GM10266 (cell line): ENCODE measurements around the gene PARVA.

Experiments used
- DNase-seq: peaks from one replicate; pipeline ENCODE4 v3.0.0; 2012; ENCODE audit errors: extremely low spot score
- CTCF ChIP-seq: IDR thresholded peaks from 2 replicates; pipeline ENCODE4 v1.5.1; 2012; ENCODE audit warnings: mild to moderate bottlenecking, low read depth; ENCODE audit not compliant: control insufficient read depth, insufficient read depth; ENCODE audit errors: missing control alignments

Gene PARVA

DNA sequence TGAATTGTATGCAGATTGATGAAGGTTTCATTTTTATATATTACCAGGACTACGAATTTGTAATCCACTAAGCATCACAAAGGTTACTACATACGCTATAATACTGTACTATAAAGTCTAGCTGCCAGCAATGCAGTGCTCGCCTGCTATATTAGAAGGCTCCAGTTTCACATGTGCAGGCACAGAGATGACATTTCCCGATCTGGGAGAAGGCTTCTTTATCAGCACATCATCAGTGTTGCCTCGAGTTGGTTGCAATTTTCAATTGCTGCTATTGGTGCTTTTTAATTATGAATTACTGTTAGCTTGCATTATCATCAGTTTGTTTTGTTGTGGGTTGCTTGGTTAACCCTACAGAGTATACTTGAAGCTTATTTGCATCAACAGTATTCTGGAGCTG is 153.6 kb downstream of the PARVA start:
- no peak for TF ChIP-seq CTCF
- DNase-seq: no peak

DNA sequence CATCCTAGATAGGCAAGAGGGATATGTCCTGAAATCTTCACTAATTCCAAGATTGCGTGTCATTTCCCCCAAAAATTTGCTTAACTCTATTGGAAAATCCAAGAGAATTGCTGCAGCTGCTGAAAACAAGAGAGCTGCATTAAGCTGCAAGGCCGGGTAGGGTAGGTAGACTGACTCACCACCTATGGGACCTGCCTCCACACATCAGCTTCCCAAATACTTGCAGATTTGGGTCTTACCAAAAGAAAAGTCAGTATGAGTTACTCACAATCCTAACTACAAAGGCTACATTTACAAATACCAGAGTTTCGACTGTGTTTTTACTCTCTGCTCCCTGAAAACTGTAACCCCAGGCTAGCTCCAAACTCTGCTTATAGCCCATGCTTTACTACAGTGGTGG is 154.3 kb downstream of the PARVA start:
- no peak for TF ChIP-seq CTCF
- DNase-seq: no peak

DNA sequence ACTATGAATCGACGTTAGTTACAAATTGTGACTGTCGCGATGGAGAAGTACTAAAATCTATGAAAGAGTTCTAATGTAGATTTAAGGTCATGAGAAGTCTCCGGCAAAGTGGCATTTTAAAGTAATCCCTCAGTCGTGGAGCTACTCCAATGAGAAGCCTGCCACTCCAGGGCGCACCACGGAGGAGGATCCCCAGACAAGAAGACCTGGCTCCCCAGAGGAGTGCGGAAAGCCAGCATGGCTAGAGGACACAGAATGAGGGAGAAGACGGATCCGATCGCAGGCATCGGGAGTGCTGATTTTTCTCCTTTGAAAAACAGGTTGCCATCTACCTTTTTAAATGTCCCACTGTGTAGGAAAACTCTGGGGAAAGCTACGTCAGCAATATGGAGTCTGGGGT is 155.2 kb downstream of the PARVA start:
- DNase-seq: no peak

GRCh38 chr11:12534549-12534948 is 157.2 kb downstream of the PARVA start:
- TF ChIP-seq CTCF: no peak

More for the DNA sequence above, 155.2 kb downstream of the PARVA start:
- no peak for TF ChIP-seq CTCF

GRCh38 chr11:12535321-12535720 is 157.9 kb downstream of the PARVA start:
- no peak for DNase-seq
- TF ChIP-seq CTCF: no peak

More at GRCh38 chr11:12534549-12534948, 157.2 kb downstream of the PARVA start:
- DNase-seq: no peak

GRCh38 chr11:12536566-12536965 is 159.2 kb downstream of the PARVA start:
- TF ChIP-seq CTCF: no peak
- no peak for DNase-seq

GRCh38 chr11:12537778-12538401 is 160.5 kb downstream of the PARVA start:
- no peak for DNase-seq
- TF ChIP-seq CTCF: no peak
